Measurements from ENCODE around the gene SMAD1.

DNA sequence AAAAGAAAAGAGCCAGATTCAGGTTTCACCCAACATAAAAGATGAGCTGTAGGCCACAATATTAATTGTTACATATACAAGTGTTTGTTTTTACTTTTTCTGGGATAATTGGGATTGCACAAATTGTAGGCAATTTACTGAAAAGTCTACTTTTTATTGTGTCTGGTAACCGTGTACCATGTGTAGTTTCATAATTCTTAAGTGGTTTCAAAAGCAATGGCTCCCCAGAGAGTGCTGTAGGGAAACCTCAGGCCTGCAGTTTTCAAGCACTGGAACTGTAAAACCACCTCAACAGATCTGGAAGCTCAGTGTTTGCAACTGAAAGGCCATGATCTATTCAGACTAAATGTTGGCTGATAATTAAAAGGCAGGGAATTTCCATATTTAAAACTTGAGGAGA lies 83.7 kb downstream of the SMAD1 start:
- no peak for TF ChIP-seq CTBP1 (IDR thresholded peaks at IDR 0.05; ENCODE audit: borderline replicate concordance)
- no peak for TF ChIP-seq FOXK2 (IDR thresholded peaks at IDR 0.05)
- TF ChIP-seq, protein P1, sequence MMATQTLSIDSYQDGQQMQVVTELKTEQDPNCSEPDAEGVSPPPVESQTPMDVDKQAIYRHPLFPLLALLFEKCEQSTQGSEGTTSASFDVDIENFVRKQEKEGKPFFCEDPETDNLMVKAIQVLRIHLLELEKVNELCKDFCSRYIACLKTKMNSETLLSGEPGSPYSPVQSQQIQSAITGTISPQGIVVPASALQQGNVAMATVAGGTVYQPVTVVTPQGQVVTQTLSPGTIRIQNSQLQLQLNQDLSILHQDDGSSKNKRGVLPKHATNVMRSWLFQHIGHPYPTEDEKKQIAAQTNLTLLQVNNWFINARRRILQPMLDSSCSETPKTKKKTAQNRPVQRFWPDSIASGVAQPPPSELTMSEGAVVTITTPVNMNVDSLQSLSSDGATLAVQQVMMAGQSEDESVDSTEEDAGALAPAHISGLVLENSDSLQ (IDR thresholded peaks at IDR 0.05), result no peak
- TF ChIP-seq ARNT (IDR thresholded peaks at IDR 0.05), result no peak
- no peak for TF ChIP-seq FOXA1 (IDR thresholded peaks at IDR 0.05)
- no peak for TF ChIP-seq FOXM1 (IDR thresholded peaks at IDR 0.05; ENCODE audit: borderline replicate concordance)
- TF ChIP-seq L3MBTL2 (conservative IDR thresholded peaks at IDR 0.05), result no peak
- TF ChIP-seq TARDBP (IDR thresholded peaks at IDR 0.05), result no peak
- TF ChIP-seq BHLHE40 (IDR thresholded peaks at IDR 0.05; ENCODE audit: borderline replicate concordance), result no peak
- TF ChIP-seq ZNF384 (IDR thresholded peaks at IDR 0.05), result no peak
- TF ChIP-seq NFRKB (IDR thresholded peaks at IDR 0.05), result no peak
- no peak for TF ChIP-seq SP1 (IDR thresholded peaks at IDR 0.05)
